SU-DHL-6 (cell line): Measurements from ENCODE around the gene PLPP6.

Source experiments
- CTCF ChIP-seq: fragments of 200-600 bp; sonication (generic); IDR thresholded peaks from one replicate; pipeline ENCODE4 v1.5.1; 2017; ENCODE audit warnings: antibody characterized with exemption, mild to moderate bottlenecking, low read length, moderate library complexity; ENCODE audit not compliant: insufficient read depth, poor library complexity, severe bottlenecking
- EZH2phosphoT487 ChIP-seq: fragments of 200-600 bp; sonication (generic), shearing (Covaris generic); conservative IDR thresholded peaks from 2 replicates; pipeline ENCODE4 v1.6.1; 2018; ENCODE audit warnings: mild to moderate bottlenecking, antibody characterized with exemption, low read length, moderate library complexity, mixed read lengths

GRCh38 chr9:4620881-4621555 is 41.1 kb upstream of the PLPP6 start:
- TF ChIP-seq CTCF = no peak
- TF ChIP-seq EZH2phosphoT487 = no peak
